AG04449 (cell line): ENCODE results near the gene PREX1.

Experiments
- CTCF ChIA-PET: fragments of 350-600 bp; formaldehyde crosslinking; extraction: SDS; loops from one replicate; lab custom pipeline; 2021; ENCODE audit warnings: antibody characterized with exemption; lab: Yijun Ruan, JAX
- POLR2A ChIA-PET: fragments of 400-600, 350-600 bp; formaldehyde crosslinking; extraction: SDS; loops from one replicate; lab custom pipeline; 2020; ENCODE audit warnings: antibody characterized with exemption, inconsistent platforms; lab: Yijun Ruan, JAX
- DNase-seq: peaks from one replicate; pipeline ENCODE4 v3.0.0-alpha.2; 2010; ENCODE audit warnings: low read depth, low spot score
- H3K4me3 ChIP-seq: 2 replicates; pipeline ENCODE4 v1.5.1; 2011; ENCODE audit warnings: low read depth, mild to moderate bottlenecking, control low read depth, low read length
- TF ChIP-seq, protein P1 (sequence below): IDR thresholded peaks from one replicate; pipeline ENCODE4 v1.5.1; 2011; ENCODE audit warnings: mild to moderate bottlenecking, moderate library complexity, low read length, control low read depth, inconsistent platforms; ENCODE audit not compliant: insufficient read depth; ENCODE audit errors: missing control alignments

PREX1 gene

DNA sequence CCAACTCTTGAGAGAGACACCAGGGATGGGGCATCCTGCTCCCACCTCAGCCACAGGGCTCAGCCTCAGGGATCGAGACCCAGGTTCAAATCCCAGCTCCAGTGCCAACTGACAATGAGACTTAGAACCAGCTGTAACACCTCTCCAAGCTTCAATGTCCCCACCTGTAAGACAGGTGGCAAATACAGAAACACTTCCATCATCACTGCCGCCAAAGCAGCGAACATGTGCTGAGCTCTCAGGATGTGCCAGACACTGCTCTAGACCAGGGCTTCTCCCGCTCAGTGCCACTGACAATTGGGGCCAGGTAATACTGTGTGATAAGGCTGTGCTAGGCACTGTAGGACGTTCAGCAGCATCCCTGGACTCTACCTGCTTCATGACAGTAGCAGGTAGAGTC is 22.1 kb downstream of the PREX1 start:
- TF ChIP-seq, protein P1, sequence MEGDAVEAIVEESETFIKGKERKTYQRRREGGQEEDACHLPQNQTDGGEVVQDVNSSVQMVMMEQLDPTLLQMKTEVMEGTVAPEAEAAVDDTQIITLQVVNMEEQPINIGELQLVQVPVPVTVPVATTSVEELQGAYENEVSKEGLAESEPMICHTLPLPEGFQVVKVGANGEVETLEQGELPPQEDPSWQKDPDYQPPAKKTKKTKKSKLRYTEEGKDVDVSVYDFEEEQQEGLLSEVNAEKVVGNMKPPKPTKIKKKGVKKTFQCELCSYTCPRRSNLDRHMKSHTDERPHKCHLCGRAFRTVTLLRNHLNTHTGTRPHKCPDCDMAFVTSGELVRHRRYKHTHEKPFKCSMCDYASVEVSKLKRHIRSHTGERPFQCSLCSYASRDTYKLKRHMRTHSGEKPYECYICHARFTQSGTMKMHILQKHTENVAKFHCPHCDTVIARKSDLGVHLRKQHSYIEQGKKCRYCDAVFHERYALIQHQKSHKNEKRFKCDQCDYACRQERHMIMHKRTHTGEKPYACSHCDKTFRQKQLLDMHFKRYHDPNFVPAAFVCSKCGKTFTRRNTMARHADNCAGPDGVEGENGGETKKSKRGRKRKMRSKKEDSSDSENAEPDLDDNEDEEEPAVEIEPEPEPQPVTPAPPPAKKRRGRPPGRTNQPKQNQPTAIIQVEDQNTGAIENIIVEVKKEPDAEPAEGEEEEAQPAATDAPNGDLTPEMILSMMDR: no peak
- no peak for DNase-seq
- ChIA-PET CTCF (no interaction called here), POLR2A (no interaction called here)
- no peak overlapping the region for H3K4me3 ChIP-seq

DNA sequence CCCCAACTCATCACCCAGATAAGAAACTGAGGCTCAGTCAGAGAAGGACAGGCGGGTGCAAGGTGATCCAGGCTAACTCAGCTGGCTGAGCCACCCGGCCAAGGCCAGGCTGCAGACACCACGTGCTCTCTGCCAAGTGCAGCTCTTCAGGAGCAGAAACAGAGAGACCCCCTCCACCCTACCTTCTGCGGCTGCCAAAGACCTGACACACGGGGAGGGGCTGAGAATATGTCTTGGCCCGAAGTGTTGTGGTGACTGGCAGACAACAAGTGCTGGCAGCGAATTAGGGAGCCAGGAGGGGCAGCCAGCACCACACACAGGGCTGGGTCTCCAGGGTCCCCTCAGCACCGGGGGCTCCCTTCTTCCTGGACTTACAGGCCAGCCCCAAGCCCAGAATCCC is 22.5 kb downstream of the PREX1 start:
- CTCF ChIA-PET: no interaction called here

DNA sequence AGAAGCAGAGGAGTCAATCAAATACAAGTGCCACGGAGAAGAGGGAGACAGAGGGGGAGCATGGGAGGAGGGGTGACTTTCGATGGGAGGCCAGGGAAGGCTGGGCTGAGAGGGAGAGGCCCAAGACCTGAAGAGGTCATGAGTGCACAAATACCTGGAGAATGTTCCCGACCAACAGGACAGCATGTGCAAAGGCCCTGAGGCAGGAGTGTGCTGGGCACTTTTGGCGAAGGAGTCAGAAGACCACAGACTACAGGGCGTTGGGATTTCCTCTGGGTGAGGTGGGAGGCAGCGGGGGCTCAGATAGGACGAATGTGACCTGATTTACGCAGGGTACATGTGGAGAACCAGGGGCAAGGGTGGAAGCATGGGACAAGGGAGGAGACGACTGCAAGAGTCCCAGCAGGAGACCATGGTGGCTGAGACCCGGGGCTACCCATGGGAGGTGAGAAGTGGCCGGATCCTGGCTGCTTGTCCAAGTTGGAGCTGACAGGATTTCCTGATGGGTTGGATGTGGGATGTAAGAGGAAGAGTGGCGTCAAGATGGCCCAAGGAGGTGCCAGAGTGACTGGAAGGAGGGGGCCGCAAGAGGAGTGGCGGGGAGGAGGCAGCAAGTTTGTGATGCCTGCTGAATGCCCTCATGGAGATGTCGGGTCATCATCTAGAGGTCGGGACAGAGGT is 23.4 kb downstream of the PREX1 start:
- no peak overlapping the region for H3K4me3 ChIP-seq
- ChIA-PET CTCF (no interaction called here), POLR2A (no interaction called here)
- no peak for DNase-seq
- TF ChIP-seq, protein P1: no peak

More for the DNA sequence above, 22.5 kb downstream of the PREX1 start:
- POLR2A ChIA-PET: no interaction called here
- no peak for DNase-seq
- H3K4me3 ChIP-seq: no peak overlapping the region
- TF ChIP-seq, protein P1: no peak

DNA sequence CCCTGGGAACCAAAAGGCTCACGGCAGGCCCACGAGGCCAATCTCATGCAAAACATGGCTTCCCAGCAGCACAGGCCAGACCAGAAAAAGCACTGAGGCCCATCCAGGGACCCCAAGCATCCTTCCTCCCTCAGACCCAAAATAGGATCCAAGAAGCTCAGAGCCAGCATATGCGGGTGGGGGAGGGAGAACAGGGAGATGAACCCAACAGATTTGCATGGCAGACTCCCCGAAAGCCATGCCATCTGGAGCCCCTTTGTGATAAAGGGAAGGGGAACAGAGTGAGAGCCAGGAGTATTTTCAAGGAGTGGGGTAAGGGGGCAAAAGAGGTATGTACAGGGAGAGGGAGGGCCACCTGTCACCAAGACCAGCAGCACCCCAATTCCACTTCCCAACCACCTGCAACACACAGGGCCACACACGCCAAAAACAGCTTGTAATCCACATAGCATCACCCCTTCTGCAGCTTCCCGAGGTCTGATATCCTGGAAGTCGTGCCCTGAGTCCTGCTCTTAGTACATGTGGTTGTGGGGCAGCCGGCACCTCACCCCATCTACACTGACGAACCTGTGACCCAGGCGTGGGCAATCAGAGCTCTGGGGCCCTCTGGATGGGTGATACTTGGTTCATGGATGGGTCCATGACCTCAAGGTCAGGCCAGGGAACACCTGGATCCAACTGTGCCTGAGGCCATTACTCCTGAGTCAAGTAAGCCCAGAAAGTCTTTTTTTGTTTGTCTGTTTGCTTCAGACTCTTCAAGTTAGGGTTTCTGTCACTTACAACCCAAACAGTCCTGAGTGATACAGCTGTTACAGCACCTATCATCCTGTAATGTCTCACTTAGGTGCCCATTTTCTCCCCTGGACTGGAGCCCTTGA is 24.4 kb downstream of the PREX1 start:
- ChIA-PET POLR2A (no interaction called here), CTCF (no interaction called here)
- DNase-seq: no peak
- TF ChIP-seq, protein P1: no peak
- no peak overlapping the region for H3K4me3 ChIP-seq

DNA sequence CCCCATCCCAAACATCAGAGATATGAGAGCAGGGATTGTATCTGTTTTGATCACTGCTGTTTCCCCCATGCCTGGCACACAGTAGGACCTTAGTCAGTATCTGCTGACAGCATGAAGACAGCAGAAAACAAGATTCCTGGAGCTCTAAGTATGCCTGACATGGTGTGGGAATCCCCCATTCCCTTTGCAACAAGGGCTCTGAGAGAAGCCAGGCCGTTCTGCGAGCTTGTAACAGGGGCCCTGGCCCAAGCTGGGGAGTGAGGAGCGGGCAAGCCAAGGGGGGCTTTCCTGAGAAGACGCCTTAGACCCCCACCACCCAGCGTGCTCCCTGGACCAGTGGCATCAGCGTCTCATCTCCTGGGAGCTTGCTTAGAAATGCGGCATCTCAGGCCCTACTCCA is 25.2 kb downstream of the PREX1 start:
- TF ChIP-seq, protein P1: no peak
- CTCF ChIA-PET: no interaction called here
- no peak overlapping the region for H3K4me3 ChIP-seq
- no peak for DNase-seq
- POLR2A ChIA-PET: no interaction called here

DNA sequence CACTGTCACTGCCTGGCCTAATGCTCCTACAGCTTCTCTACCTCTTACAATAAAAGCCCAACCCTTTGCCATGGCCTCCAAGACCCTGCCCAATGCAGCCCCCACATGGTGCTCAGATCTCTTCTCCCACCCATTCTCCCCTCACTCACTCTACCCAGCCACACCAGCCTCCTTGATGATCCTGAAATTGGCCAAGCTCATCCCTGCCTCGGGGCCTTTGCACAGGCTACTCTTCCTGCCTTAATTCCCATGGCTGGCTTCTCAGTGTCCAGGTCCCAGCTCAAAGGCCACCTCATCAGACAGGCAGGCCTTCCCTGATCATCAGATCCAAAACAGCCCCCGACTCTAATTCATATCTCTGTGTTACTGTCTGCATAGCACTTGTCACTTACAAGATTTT is 25.6 kb downstream of the PREX1 start:
- TF ChIP-seq, protein P1: no peak
- DNase-seq: no peak
- ChIA-PET CTCF (no interaction called here), POLR2A (interaction anchor here (0.6 kb wide), 1 partner anchor 1716 kb away, joined by 4 read pairs; no protein-coding TSS in a partner anchor)
- H3K4me3 ChIP-seq: no peak overlapping the region
